Measurements from ENCODE around the gene TMCC1.
"Not testable (repeated sequence)": the region's sequence is repeated elsewhere in the genome, so short reads cannot be mapped to it uniquely, and the experiment has no call there.

Gene TMCC1

DNA sequence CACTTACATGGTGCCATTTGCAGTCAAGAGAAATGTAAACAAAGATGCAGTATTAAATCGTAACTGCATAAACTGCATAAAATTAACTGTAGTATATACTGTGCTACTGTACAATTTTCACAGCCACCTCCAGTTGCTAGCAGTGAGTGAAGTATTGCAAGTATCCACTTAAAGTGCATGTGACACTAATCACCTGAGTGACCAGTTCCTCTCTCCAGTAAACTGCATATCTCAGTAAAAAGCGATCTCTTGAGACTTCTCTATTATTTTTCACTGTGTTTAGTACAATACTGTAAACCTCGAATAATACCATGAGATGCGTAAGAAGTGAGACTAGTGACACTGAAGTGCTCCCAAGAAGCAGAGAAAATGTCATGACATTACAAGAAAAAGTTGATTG lies 175.3 kb downstream of the TMCC1 start:
- no peak for DNase-seq (ENCODE audit: low spot score)

DNA sequence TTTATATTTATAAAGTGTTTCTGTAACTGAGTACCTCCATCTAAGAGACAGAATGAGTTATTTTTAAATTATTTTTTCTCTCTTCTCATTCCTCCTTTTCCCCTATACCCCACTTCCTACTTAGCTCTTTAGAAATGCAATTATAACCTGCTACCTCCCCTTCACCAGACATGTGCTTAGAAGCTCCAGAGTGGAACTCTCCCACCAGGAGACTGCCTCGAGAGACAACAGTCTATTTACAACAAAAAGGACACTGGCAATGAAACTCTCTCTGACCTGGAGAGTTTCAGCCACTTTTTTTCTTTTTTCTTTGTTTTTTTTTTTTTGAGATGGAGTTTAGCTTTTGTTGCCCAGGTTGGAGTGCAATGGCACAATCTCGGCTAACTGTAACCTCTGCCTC lies 177.7 kb downstream of the TMCC1 start:
- DNase-seq (ENCODE audit: low spot score) = no peak

GRCh38 chr3:129708328-129708861 lies 185.1 kb downstream of the TMCC1 start:
- DNase-seq (ENCODE audit: low spot score) = no peak

DNA sequence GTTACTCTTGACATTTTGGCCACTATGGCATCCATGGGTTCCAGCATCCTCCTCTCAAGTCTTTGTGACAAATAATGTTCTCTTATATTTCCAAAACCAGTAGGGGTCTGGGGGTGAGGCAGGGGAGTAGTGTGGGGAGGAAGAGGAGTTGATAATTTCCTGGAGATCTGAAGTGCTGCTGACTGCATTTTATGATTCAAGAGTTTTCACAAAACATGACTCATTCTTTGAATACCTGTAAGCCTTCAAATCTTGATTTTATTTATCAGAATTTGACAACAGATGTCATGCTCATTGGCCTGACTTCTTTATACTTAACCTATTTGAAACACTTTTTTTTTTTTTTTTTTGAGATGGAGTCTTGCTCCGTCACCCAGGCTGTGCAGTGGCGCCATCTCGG lies 188.2 kb downstream of the TMCC1 start:
- DNase-seq (ENCODE audit: low spot score) = no peak

GRCh38 chr3:129703913-129704312 lies 189.6 kb downstream of the TMCC1 start:
- DNase-seq (ENCODE audit: low spot score) = no peak

- no peak for DNase-seq (ENCODE audit: low spot score)
These were observed 190.4 kb downstream of the TMCC1 start for GRCh38 chr3:129702934-129703712.

DNA sequence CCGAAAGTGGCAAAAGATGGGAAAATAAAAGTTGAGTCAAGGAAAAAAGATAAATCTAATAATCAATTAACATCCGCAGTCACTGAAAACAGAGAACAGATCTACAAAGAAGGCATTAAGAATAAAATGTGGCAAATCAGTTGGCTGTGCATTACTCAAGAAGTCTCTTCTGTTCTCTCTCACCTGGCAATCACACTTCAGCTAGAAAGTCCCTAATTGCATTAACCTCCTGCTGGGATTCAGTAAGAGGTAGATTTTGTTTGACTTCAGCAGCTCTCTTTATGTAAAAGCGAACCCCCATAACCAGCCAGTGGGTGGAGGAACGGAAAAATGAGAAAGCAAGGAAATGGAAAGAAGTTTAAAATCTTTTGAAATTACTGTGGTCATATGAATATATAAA lies 192.3 kb downstream of the TMCC1 start:
- no peak for DNase-seq (ENCODE audit: low spot score)

DNA sequence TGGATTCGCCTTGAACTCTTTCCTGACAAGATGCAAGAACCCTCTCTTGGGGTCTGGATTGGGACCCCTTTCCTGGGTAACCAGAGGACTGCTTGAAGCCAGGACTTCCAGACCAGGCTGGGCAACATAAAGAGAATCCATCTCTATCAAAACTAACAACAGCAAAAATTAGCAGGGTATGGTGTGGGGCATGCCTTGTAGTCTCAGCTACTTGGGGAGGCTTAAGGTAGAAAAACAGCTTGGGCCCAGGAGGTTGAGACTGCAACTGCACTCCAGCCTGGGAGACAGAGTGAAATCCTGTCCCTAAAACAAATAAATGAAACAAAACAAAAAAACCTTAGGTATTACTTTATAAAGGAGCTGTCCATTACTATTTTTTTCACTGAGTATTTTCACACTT lies 193.9 kb downstream of the TMCC1 start:
- DNase-seq (ENCODE audit: low spot score) = no peak

GRCh38 chr3:129699199-129699598 lies 194.3 kb downstream of the TMCC1 start:
- DNase-seq (ENCODE audit: low spot score) = peak; percentile 1

DNA sequence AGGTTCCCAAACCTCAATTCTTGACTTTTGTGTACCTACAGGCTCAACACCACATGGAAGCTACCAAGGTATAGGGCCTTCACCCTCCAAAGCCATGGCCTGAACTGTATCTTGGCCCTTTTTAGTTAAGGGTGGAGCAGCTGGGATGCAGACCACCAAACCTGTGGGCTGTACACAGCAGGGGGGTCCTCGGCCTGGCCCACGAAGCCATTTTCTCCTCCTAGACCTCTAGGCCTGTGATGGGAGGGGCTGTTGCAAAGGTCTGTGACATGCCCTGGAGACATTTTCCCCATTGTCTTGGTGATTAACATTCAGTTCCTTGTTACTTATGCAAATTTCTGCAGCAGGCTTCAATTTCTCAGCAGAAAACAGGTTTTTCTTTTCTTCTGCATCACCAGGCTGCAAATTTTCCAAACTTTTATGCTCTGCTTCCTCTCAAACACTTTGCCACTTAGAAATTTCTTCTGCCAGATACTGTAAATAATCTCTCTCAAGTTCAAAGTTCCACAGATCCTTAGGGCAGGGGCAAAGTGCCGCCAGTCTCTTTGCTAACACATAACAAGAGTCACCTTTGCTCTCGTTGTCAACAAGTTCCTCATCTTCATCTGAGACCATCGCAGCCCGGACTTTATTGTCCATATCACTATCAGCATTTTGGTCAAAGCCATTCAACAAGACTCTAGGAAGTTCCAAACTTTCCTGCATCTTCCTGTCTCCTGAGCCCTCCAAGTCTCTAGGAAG lies 196.1 kb downstream of the TMCC1 start:
- no peak for DNase-seq (ENCODE audit: low spot score)

DNA sequence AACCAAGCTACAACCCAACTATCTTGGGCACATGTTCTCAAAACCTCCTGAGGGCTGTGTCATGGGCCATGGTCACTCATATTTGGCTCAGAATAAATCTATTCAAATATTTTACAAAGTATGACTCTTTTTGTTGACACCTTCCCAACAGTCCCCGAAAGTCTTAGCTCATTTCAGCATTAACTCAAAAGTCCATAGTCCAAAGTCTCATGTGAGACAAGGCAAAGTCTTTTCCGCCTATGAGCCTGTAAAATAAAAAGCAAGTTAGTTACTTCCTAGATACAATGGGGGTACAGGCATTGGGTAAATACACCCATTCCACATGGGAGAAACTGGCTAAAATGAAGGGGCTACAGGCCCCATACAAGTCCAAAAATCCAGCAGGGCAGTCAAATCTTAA lies 197.1 kb downstream of the TMCC1 start:
- not testable (repeated sequence) for DNase-seq (ENCODE audit: low spot score)

- DNase-seq (ENCODE audit: low spot score) = no peak
These were observed 198.3 kb downstream of the TMCC1 start for GRCh38 chr3:129695230-129695629.

DNA sequence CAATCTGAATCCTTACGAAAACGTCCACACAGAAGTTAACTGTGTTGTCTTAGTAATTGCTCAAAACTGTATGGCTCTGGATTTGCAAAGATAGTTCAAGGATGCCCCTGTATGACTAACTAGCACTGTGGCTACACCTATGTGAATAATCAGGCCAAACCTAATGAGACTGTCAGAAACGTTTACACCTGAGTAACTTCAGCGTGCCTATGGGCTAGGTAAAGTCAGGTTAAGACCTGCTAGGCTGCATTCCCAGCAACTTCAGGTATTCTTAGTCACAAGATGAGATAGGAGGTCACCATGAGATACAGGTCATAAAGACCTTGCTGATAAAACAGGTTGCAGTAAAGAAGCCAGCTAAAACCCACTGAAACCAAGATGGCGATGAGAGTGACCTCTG lies 199.3 kb downstream of the TMCC1 start:
- DNase-seq (ENCODE audit: low spot score) = no peak

DNA sequence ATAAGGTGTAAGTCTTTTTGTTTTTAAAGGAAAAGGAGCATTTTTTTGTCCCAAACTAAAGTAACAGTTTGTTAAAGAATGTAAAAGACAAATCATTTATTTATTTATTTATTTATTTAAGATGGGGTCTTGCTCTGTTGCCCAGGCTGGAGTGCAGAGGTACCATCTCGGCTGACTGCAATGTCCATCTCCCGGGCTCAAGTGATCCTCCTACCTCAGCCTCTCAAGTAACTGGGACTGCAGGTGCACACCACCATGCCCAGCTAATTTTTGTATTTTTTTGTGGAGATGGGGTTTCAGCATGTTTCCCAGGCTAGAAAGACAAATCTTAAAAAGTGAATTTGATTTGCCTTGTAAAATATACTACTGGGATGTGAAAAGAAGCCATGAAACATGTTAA lies 200.8 kb downstream of the TMCC1 start:
- DNase-seq (ENCODE audit: low spot score) = no peak

GRCh38 chr3:129690963-129691362 lies 202.5 kb downstream of the TMCC1 start:
- DNase-seq (ENCODE audit: low spot score) = no peak

- peak; percentile 79 for DNase-seq (ENCODE audit: low spot score)
These were observed 203.1 kb downstream of the TMCC1 start for GRCh38 chr3:129690406-129690805.

DNA sequence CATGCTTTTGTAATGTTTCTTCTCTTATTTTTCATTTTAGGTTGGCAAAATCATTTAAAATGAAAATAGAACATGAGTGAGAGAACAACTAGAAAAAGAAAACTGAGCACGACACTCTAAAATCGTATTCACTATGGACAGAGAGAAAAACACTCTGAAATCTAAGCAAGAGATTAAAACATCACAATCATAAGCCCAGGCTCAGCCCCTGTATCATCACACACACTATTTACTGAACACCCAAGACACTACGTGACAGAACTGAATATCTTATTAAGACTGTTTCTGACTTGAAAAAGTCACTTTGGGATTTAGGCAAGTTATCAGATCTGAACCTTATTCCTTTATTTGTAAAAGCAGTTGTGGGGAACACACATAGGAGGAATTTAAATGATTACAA lies 204.5 kb downstream of the TMCC1 start:
- no peak for DNase-seq (ENCODE audit: low spot score)

GRCh38 chr3:129688271-129688895 lies 205.1 kb downstream of the TMCC1 start:
- DNase-seq (ENCODE audit: low spot score) = no peak

- DNase-seq (ENCODE audit: low spot score) = no peak
These were observed 205.9 kb downstream of the TMCC1 start for GRCh38 chr3:129687586-129688125.

DNA sequence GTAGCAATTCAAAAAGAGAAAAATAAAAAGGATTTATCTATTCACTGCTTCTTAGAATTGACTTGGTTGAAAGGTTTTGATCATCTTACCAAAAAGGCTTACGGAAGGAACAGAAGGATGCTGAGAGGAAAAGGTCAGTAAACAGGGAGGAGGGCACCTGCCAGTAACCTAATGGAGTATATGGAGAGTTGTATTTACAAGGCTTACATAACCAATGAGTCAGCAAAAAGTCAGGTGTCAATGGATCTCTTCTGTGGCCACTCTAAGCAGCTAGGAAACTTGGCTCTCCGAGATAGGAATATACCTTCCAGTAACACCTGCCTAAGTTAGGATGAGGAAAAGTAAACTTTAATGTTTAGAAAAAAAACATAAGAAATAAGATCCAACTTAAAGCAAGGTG lies 206.6 kb downstream of the TMCC1 start:
- no peak for DNase-seq (ENCODE audit: low spot score)

GRCh38 chr3:129684270-129684669 lies 209.2 kb downstream of the TMCC1 start:
- DNase-seq (ENCODE audit: low spot score) = no peak

- DNase-seq (ENCODE audit: low spot score) = no peak
These were observed 210.3 kb downstream of the TMCC1 start for GRCh38 chr3:129683201-129683600.

- DNase-seq (ENCODE audit: low spot score) = no peak
These were observed 216.5 kb downstream of the TMCC1 start for GRCh38 chr3:129676985-129677384.
